A673 (cell line): ENCODE measurements around the gene ATP6V0D1. TPM values are rescaled to one million over a fixed set of nuclear protein-coding genes. Genes with fewer than 3 reads are reported as not detected.

Experiments
- BruUV-seq: library from RNA; stranded (reverse); fragments of 400-500 nt; replicated peaks from 2 replicates; lab custom pipeline; 2021; lab: Mats Ljungman, UMichigan
- CTCF ChIA-PET: fragments of 300-600 bp; sonication (Branson Sonifier 250); formaldehyde crosslinking; loops from one replicate; lab custom pipeline; 2022; ENCODE audit warnings: antibody characterized with exemption; lab: Charles Lee
- POLR2A ChIA-PET: fragments of 300-600 bp; sonication (Branson Sonifier 250); formaldehyde crosslinking; loops from one replicate; lab custom pipeline; 2022; ENCODE audit warnings: antibody characterized with exemption; ENCODE audit not compliant: low non-redundant PET; lab: Charles Lee
- DNase-seq: peaks from one replicate; pipeline ENCODE4 v3.0.0-alpha.2; 2015; ENCODE audit warnings: low spot score
- H3K27ac ChIP-seq: fragments of 200-600 bp; sonication (generic); 2 replicates; pipeline ENCODE4 v1.5.1; 2016; ENCODE audit warnings: mixed run types, low read depth, mild to moderate bottlenecking, mixed read lengths, antibody characterized with exemption, low read length; ENCODE audit not compliant: poor library complexity, severe bottlenecking
- H3K27me3 ChIP-seq: fragments of 200-600 bp; sonication (generic); replicated peaks from 2 replicates; pipeline ENCODE4 v1.6.1; 2017; ENCODE audit warnings: mixed run types, low read depth, mild to moderate bottlenecking, mixed read lengths, antibody characterized with exemption, low read length; ENCODE audit not compliant: insufficient read depth, poor library complexity
- H3K36me3 ChIP-seq: fragments of 200-600 bp; sonication (generic); 2 replicates; pipeline ENCODE4 v1.6.1; 2016; ENCODE audit warnings: mixed run types, mild to moderate bottlenecking, mixed read lengths, antibody characterized with exemption, low read length; ENCODE audit not compliant: insufficient read depth, poor library complexity, severe bottlenecking
- H3K4me1 ChIP-seq: fragments of 200-600 bp; sonication (generic); 2 replicates; pipeline ENCODE4 v1.6.1; 2017; ENCODE audit warnings: mixed run types, mild to moderate bottlenecking, mixed read lengths, antibody characterized with exemption, low read length; ENCODE audit not compliant: insufficient read depth, poor library complexity, severe bottlenecking
- H3K4me3 ChIP-seq: fragments of 200-600 bp; sonication (generic); 2 replicates; pipeline ENCODE4 v1.5.1; 2016; ENCODE audit warnings: low read depth, mixed run types, mild to moderate bottlenecking, mixed read lengths, low read length; ENCODE audit not compliant: poor library complexity, severe bottlenecking
- H3K9me3 ChIP-seq: fragments of 200-600 bp; sonication (generic); 2 replicates; pipeline ENCODE4 v1.6.1; 2016; ENCODE audit warnings: mixed run types, low read depth, mild to moderate bottlenecking, mixed read lengths, antibody characterized with exemption, low read length; ENCODE audit not compliant: poor library complexity, severe bottlenecking
- CTCF ChIP-seq: fragments of 300-800, 200-600 bp; sonication (generic); conservative IDR thresholded peaks from 2 replicates; pipeline ENCODE4 v1.5.1; 2017; ENCODE audit warnings: low read depth, mild to moderate bottlenecking, antibody characterized with exemption, low read length, moderate library complexity, mixed read lengths
- EZH2 ChIP-seq: fragments of 200-600 bp; sonication (generic); IDR thresholded peaks from 2 replicates; pipeline ENCODE4 v1.6.1; 2017; ENCODE audit warnings: borderline replicate concordance, low read depth, mild to moderate bottlenecking, mixed read lengths, antibody characterized with exemption, low read length; ENCODE audit not compliant: poor library complexity, severe bottlenecking
- intact Hi-C: fragments of 100-400 bp; cut with micrococcal nuclease; formaldehyde crosslinking; loops from one replicate; pipeline ENCODE4 v1.10.0; 2022; ENCODE audit not compliant: unreplicated experiment
- total RNA-seq: library from RNA; stranded (reverse); gene quantifications from 2 replicates; pipeline ENCODE4 v1.2.3, GENCODE V29; 2021

ATP6V0D1 gene
- total RNA-seq, 1 experiment from 2014 or later, result 63.9 TPM

DNA sequence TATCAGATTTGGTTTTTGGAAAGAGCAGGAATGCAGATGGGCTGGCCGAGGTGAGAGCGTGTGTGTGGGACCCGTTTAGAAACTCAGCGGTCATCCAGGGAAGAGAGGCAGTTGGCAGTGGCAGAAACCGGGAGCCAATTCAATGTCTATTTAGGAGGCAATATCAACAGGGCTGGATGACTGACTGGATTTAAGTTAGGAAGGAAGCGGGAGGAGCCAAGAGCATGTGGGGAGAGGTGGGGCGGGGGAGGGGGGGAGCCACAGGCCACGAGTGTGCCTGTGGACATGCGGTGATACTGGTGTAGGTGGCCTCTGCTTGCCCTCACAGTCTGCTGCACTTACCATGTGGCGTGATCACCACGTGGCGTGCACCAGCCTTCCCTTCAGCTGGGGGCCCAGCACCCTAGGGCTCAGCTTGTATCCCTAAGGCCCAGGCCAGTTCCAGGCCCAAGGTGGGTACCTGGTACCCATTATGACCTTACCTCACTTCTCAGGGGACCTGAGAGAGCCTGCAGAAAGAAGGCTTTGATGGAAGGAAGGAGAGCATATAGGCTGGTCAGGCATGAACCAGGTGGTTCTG is 76.9 kb downstream of the ATP6V0D1 start:
- TF ChIP-seq CTCF, result no peak
- no peak for TF ChIP-seq EZH2
- no peaks in the 10 kb centered on the region for H3K36me3 ChIP-seq
- no peak overlapping the region for H3K27ac ChIP-seq
- BruUV-seq, result no TSS peak
- H3K4me3 ChIP-seq, result no peak overlapping the region
- no peaks in the 10 kb centered on the region for H3K27me3 ChIP-seq
- ChIA-PET CTCF (no interaction called here), POLR2A (no interaction called here)
- no peak for DNase-seq
- intact Hi-C loops, result no loop called here
- no peaks in the 10 kb centered on the region for H3K9me3 ChIP-seq
- H3K4me1 ChIP-seq, result no peaks in the 10 kb centered on the region

DNA sequence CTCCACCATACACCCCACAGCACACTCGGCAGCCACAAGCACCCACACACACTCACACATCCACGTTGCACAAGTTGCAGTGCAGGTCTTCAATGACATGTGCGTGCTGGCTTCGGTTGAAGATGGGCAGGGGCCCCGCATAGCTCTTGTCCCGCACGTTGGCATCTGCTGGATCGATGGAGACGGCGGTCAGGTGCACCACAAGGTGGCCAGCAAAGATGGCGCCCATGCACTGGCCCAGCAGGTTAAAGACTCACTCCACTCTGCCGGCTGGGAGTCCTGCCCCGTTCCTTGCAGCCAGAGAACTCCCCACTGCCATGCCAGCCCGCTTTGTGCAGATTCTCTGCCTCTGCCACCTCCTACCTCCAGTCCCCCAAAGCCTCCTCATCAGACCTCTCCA is 80.1 kb downstream of the ATP6V0D1 start:
- CTCF ChIA-PET, result interaction anchor here (0.6 kb wide), 1 partner anchor 15 kb away, joined by 3 read pairs; no protein-coding TSS in a partner anchor
- no peak for DNase-seq
- Histone ChIP-seq H3K27me3 (no peaks in the 10 kb centered on the region), H3K36me3 (no peaks in the 10 kb centered on the region), H3K4me1 (peaks cover 5% of the 10 kb centered on the region), H3K4me3 (no peak overlapping the region), H3K27ac (no peak overlapping the region), H3K9me3 (no peaks in the 10 kb centered on the region)
- POLR2A ChIA-PET, result no interaction called here
- intact Hi-C loops, result no loop called here
- BruUV-seq, result no TSS peak
- TF ChIP-seq EZH2, result no peak
- TF ChIP-seq CTCF, result no peak

GRCh38 chr16:67399749-67400704 is 80.9 kb downstream of the ATP6V0D1 start:
- DNase-seq, result no peak
- TF ChIP-seq CTCF (0 out of 2 replicates have a peak, but pooled peaks have one; percentile 7), EZH2 (no peak)
- POLR2A ChIA-PET, result no interaction called here
- CTCF ChIA-PET, result interaction anchor here (0.6 to 1.7 kb wide), 9 partner anchors 9 to 416 kb away, joined by 3 to 8 read pairs (median 4); no protein-coding TSS in a partner anchor
- Histone ChIP-seq H3K27ac (no peak overlapping the region), H3K36me3 (no peaks in the 10 kb centered on the region), H3K4me1 (peaks cover 5% of the 10 kb centered on the region), H3K4me3 (no peak overlapping the region), H3K9me3 (no peaks in the 10 kb centered on the region), H3K27me3 (no peaks in the 10 kb centered on the region)
- intact Hi-C loops, result loop anchor here (5.0 kb wide), 1 partner anchor 448 kb away; no protein-coding TSS in a partner anchor
- no TSS peak for BruUV-seq
